Midbrain (tissue), 1 donor: ENCODE results near the gene DNLZ.
A peak's percentile ranks its signal among the peaks of the same experiment; 100 is the strongest.

Experiments
- DNase-seq: peaks from one replicate; lab custom pipeline; 2025; lab: John Stamatoyannopoulos, UW

DNLZ gene

DNA sequence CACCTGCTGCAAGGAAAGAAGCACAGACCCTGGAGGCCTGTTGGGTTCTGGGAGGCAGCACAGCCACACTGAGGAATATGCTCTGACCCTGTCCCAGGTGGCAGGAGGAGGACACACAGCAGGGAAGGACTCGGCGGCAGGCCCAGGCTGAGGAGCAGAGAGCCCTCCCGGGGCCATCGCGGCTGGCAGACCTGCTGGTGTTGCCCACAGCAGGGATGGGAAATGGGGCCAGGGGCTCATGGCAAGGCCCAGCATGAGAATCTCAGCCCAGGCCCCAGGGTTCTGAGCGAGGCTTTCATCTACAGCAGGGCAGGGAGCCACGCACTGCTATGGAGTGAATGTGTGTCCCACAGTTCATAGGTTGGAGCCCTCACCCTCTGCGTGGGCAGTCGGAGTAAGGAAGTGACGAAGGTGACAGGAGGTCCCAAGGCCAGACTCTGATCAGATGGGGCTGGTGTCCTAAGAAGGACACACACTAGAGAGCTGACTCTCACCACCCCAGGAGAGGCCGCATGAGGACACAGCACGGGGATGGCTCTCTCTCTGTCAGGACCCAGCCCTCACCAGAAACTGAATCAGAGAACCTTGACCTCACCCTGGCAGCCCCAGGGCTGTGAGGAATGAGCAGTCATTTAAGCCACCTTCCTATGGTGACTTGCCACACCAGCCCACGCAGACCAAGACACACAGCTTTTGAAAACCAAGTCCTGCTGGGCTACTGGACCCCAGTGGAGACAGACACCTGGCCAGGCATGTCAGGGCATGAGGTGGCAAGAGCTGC lies 46.5 kb downstream of the DNLZ start:
- DNase-seq = no peak

DNA sequence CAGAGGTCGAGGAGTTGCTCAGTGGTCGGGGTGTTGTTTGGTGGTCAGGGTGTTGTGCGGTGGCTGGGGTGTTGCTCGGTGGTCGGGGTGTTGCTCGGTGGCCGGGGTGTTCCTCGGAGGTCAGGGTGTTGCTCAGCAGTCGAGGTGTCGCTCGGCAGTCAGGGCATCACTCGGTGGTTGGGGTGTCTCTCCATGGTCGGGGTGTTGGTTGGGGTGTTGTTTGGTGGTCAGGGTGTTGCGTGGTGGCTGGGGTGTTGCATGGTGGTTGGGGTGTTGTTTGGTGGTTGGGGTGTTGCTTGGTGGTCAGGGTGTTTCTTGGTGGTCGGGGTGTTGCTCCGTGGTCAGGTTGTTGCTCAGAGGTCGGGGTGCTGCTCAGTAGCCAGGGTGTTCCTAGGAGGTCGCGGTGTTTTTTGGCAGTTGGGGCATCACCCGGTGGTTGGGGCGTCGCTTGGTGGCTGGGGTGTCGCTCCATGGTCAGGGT lies 47.2 kb downstream of the DNLZ start:
- no peak for DNase-seq

DNA sequence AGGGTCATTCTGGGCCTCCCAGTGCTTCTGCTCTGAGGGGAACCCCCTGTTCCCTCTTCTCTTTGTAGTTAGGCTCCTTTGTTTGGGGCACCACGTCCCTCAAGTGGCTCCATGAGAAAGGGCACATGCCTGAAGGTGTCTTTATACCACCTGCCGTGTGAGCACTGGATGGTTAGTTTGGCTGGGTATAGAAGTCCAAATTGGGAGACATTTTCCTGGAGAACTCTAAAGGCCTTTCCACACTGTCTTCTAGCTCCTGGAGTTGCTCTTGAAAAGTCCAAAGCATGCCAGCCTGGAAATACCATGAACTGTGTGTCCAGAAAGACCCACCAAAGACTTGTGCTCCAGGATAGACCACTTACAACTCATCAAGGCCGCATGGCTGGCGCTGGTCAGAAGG lies 48.6 kb downstream of the DNLZ start:
- DNase-seq = no peak

DNA sequence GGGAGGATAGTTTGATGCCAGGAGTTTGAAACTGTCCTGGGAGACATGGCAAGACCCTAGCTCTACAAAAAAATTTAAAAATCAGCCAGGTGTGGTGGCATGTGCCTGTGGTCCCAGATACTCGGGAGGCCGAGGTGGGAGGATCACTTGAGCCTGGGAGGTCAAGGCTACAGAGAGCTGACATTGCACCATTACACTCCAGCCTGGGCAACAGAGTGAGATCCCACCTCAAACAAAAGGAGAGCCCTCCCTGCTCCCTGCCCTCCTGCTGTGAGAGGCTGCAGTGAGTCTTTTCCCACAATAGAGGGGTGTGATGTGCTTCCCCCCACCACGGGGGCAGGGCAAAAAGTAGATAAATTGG lies 49.5 kb downstream of the DNLZ start:
- DNase-seq = no peak

DNA sequence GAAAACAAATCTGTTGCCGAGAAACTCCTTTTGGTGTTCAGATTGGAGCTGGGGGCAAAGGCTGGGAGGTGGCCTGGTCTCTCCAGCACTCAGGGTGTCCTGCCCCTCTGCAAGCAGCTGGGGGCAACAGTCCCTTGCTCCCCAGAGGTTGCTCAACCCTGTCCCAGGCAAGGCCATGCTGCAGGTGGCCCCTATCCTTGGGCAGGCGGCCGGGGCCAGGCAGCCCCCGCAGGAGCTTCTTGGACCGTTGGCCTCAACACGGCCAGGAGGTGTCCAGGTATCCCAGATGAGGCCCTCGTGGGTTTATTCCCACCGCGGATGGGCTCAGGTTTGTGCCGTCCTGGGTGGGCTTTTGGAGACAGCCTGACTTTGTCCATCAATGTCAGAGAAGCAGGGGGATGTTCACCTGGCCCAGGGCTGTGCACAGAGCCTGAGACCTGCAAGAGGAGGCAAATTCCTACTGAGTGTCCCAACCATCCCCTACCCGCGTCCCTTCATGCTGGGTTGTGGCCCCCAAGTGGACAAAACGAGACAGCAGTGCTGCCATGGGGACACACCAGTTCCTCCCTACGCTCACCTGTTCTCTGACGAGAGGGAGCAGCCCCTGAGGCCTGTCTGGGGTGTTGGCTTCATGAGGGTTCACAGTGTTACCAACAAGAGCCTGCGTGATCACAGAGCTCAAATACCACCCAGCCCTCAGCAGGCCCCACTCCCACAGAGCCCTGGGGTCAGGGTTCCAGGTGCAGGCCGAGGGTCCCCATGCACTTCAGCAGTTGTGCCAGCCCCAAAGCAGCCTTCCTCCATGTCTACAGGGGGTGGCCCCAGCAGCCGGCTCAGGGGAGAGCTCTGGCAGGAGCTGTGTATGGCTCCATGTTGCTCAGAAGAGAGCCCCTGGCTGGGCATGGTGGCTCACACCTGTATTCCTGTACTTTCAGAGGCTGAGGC lies 50.2 kb downstream of the DNLZ start:
- no peak for DNase-seq

DNA sequence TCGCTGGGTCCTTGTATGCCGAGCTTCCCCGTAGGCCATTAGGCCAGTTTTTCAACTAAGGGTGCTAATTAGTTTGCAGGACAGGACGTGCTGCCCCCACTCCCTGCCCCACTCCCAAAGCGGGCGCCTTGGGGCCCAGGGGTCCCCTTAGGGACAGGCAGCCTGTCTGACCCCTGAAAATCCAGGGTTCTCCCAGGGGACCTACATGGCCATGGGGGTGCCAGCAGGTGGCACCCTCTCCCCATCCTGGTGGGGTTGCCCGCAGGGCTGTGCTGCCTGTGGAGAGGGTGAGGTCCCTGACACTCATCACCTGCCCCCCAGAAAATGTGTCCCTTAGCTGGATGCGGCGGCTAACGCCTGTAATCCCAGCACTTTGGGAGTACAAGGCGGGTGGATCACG lies 51.1 kb downstream of the DNLZ start:
- peak; percentile 64 for DNase-seq

DNA sequence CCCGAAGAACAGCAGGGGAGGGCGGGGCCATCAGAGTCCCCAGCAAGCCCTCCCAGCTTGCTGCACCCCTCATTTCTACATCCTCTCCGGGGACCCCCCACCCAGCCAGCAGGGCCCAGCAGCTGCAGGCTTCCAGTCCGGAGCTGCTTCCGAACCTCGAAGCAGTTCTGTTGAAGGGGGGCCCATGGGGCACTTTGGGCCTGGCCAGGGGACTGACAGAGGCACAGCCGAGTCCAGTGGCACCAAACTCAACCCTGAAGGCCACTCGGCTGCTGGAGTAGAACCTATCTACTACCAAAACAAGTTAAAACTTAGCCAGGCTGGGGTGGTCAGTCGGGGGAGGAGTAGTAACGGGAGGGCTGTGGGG lies 51.6 kb downstream of the DNLZ start:
- no peak for DNase-seq

DNA sequence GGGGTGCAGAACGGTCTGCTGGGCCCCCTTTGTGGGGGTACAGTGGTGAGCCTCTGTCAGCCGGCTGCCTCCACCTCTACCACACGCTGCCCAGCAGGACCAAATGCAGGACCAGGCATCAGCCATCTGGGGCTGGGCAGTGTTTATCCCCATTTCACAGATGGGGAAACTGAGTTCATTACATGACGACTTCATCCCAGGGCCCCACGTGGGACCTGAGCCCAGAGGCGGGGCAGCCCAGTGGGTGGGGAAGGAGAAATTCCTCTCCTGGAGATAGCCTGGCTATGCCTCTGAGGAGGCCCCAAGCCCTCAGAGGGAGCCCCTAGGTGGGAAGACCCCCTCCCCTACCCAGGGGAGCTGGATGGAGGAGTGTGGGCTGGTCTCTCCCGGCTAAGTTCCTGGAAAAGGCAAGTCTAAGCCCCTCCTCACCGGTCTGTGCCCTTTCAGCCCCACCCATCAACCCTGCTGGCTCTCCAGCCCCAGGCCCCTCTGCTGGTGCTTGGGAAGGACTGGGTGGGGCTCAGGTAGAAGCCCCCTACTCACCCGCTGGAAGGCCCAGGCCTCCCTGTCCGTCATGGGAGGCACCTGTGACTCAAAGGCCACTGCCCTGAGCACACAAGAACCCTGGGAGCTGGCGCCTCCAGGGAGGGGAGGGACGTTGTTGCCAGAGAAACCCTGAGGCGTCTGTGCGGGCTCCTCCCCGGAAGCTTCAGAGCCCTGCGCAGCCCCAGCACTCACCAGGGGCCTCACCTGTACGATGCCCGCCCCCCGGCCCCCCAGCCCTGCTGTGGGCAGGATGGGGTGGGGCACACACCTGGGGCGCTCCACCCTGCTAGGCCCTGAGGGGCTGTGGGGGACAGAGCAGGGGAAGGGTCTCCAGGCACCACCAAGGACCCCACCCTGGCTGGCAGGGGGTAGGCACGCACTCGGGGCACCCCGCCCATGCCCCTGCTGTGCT lies 52.2 kb downstream of the DNLZ start:
- DNase-seq = no peak

DNA sequence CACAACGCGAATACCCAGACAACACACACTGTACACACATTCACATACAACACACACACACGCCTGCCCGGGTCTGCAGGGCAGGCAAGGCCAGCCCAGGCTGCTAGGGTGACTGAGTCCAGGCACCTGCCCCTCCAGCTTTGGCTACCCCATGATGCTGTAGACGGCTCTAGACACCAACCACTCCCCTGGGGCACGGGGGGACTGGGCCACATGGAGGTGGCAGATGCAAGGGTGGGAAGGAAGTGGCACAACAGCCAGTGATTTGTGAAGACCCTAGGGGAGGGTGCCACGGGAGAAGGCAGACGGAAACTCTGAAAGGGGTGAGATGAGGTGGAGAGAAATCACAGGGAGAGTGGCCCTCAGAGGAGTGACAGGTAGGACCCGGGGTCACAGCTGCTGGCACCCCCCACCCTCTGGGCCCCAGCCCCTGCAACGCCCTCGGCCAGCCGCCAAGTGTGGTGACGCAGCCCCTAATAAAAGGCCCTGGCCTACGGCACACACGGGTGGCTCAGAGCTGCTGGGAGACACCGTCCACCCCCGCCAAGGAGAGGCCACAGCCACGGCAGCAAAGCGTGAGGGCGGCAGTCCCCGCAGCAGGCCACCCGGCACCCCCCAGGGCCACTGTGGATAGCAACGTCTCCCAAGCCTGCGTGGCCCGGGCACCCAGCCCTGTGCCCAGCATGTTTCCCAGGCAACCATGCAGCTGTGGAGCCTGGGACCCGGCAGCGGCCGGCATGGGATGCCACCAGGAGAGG lies 53.1 kb downstream of the DNLZ start:
- no peak for DNase-seq

DNA sequence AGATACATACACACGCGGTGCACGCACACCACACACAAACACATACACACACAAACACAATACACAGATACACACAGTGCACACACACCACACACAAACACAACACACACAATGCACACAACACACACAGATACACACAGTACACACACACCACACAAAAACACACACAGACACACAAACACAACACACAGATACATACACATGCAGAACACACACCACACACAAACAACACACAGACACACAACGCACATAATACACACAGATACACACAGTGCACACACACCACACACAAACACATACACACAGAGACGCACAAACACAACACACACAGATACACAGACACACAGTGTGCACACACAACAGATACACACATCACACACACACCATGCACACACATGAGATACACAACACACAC lies 53.7 kb downstream of the DNLZ start:
- no peak for DNase-seq
